RWPE1 (cell line): ENCODE measurements around the gene RTN4RL2.

Source experiments
- CTCF ChIA-PET: fragments of 350-600 bp; sonication (Branson Sonifier 250); formaldehyde crosslinking; extraction: SDS; loops from one replicate; lab custom pipeline; 2021; lab: Yijun Ruan, JAX
- POLR2A ChIA-PET: fragments of 400-600 bp; formaldehyde crosslinking; extraction: SDS; loops from one replicate; lab custom pipeline; 2020; ENCODE audit warnings: antibody characterized with exemption; ENCODE audit not compliant: low non-redundant PET; lab: Yijun Ruan, JAX
- DNase-seq: peaks from one replicate; pipeline ENCODE4 v3.0.0; 2012; ENCODE audit warnings: low spot score
- H3K27ac ChIP-seq: fragments of 450-650 bp; 2 replicates; pipeline ENCODE4 v1.5.1; 2017
- TF ChIP-seq, protein P1 (sequence below): fragments of 450-650 bp; conservative IDR thresholded peaks from 2 replicates; pipeline ENCODE4 v1.5.1; 2017; ENCODE audit warnings: low read depth, mild to moderate bottlenecking

RTN4RL2 gene

DNA sequence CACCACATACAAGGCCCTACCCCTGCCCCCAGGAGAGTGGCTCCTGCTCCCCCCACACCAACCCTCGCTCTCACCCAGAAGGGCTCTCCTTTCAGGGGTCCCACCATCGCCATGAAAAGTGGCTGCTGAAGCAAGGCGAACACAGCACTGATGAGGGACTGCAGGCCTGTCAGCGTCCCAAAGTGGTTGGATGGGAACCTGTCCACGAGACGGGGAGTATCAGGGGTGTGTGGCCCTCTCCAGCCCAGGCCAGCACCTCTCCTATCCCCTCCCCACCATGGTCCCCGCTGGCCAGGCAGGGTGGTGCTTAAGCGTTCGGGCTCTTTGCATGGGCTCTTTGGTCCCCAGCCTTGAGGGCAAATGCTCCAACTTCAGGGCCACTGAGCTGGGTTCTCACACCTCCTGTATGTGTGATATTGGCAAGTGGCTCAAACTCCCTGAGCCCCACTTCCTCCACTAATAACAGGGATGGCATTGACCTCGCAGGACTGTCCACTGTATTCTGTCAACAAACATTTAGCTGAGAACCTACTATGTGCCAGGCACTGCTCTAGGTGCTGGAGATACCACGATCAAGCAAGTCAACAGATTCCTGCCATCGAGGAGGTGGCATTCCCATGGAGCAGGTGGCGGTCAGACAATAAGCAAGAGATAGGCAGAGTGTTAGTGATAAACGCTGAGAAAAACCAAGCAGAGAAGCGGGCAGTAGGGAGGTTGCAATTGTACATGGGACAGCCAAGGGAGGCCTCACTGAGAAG lies 26.9 kb downstream of the RTN4RL2 start:
- CTCF ChIA-PET, result interaction anchor here (1.0 kb wide), 1 partner anchor 29 kb away, joined by 3 read pairs; no protein-coding TSS in a partner anchor

GRCh38 chr11:57487920-57488659 lies 27.8 kb downstream of the RTN4RL2 start:
- no peak overlapping the region for H3K27ac ChIP-seq
- CTCF ChIA-PET, result interaction anchor here (0.5 to 1.0 kb wide), 3 partner anchors 8 to 366 kb away, joined by 3 to 4 read pairs (median 3); no protein-coding TSS in a partner anchor
- TF ChIP-seq, protein P1, sequence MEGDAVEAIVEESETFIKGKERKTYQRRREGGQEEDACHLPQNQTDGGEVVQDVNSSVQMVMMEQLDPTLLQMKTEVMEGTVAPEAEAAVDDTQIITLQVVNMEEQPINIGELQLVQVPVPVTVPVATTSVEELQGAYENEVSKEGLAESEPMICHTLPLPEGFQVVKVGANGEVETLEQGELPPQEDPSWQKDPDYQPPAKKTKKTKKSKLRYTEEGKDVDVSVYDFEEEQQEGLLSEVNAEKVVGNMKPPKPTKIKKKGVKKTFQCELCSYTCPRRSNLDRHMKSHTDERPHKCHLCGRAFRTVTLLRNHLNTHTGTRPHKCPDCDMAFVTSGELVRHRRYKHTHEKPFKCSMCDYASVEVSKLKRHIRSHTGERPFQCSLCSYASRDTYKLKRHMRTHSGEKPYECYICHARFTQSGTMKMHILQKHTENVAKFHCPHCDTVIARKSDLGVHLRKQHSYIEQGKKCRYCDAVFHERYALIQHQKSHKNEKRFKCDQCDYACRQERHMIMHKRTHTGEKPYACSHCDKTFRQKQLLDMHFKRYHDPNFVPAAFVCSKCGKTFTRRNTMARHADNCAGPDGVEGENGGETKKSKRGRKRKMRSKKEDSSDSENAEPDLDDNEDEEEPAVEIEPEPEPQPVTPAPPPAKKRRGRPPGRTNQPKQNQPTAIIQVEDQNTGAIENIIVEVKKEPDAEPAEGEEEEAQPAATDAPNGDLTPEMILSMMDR, result no peak
- POLR2A ChIA-PET, result no interaction called here
- no peak for DNase-seq

More for the DNA sequence above, 26.9 kb downstream of the RTN4RL2 start:
- TF ChIP-seq, protein P1, result no peak
- DNase-seq, result no peak
- POLR2A ChIA-PET, result no interaction called here
- no peak overlapping the region for H3K27ac ChIP-seq

- no peak for DNase-seq
- TF ChIP-seq, protein P1, result no peak
Measured at GRCh38 chr11:57490456-57491248, 30.3 kb downstream of the RTN4RL2 start.

DNA sequence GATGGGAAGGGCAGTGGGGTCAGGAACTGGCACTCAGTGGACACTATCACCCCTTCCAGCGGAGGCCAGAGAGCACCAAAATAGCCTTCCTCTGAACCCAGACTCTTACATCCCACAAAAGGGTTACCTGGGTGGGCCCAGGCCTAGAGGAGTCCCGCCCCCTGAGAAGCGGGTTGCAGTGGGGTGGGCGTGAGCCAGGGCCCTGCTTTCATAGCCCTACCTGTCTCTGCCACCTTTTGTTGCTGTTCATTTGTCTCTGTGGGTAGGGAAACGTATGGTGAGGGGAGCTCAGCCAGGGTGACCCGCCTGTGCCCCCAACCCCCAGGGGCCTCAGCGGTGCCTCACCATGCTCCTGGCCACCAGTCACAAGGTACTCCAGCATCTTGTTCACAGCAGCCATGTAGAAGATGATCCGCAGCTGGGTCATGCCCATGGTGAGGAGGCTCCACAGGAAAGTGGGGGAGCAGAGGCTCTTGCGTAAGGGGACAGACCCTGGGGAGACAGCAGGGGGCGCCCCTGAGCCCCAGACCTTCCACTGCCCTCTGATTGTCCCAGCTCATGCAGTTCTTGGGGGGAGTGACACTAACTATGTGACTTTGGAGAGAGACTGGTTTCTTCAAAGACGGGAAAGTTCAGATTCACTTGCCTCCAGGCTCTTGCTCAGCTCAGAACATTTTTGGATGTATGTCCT lies 31.2 kb downstream of the RTN4RL2 start:
- H3K27ac ChIP-seq, result no peak overlapping the region
- ChIA-PET CTCF (interaction anchor here (0.6 to 1.3 kb wide), 5 partner anchors 9 to 35 kb away, joined by 3 to 5 read pairs (median 4); partner anchors contain the start of gene SLC43A1), POLR2A (interaction anchor here (0.6 to 0.8 kb wide), 3 partner anchors 35 to 353 kb away, joined by 3 read pairs; no protein-coding TSS in a partner anchor)
- TF ChIP-seq, protein P1, result peak; percentile 31
- DNase-seq, result no peak

More at GRCh38 chr11:57490456-57491248, 30.3 kb downstream of the RTN4RL2 start:
- no peak overlapping the region for H3K27ac ChIP-seq
- CTCF ChIA-PET, result interaction anchor here (0.6 to 1.3 kb wide), 3 partner anchors 25 to 37 kb away, joined by 3 to 5 read pairs (median 3); partner anchors contain the start of gene SLC43A1
- POLR2A ChIA-PET, result interaction anchor here (0.7 kb wide), 1 partner anchor 352 kb away, joined by 3 read pairs; no protein-coding TSS in a partner anchor

GRCh38 chr11:57493507-57494503 lies 33.5 kb downstream of the RTN4RL2 start:
- CTCF ChIA-PET, result interaction anchor here (0.6 to 2.0 kb wide), 26 partner anchors 8 to 409 kb away, joined by 3 to 28 read pairs (median 5); partner anchors contain the start of genes RTN4RL2, SLC43A1, TIMM10 and UBE2L6
- TF ChIP-seq, protein P1, result peak; percentile 82
- peak; percentile 60 for DNase-seq
- peak overlapping the region; percentile 55 for H3K27ac ChIP-seq
- POLR2A ChIA-PET, result no interaction called here
